ENCODE measurements around the gene PGM3. TPM values are rescaled to one million over a fixed set of nuclear protein-coding genes. Genes with fewer than 3 reads are reported as not detected.

The PGM3 gene
- total and polyA plus RNA-seq, 2 donors (not counting 1 experiment from before 2014, with no cell fraction given) = 6.9 to 24.5 TPM

DNA sequence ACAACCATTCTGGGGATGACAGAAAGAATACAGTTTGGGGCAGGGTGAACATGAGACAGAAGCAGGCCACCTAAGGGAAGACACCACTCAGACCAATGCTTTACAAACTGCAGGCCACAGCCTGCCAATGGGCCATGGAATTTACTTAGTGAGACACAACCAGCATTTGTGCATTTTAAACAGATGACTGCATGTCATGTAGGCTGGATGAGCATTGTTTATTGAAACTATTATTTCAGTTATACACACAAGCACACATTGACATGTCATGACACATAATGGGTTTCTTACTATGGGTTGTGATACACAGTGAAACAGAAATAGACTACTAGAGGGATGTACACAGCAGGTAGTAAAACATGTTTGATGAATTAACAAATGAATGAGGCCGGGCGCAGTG is 8.0 kb downstream of the PGM3 start:
- no peaks in the 10 kb centered on the region for H3K4me1 Mint-ChIP-seq
- H3K9me3 ChIP-seq (ENCODE audit: control extremely low read depth in 1 of 3, control insufficient read depth in 2 of 3, insufficient read depth in 1 of 3, low read length in 2 of 3) = no peaks in the 10 kb centered on the region
- ChIA-PET POLR2A (no interaction called here), CTCF (interaction anchor here (1.5 kb wide), 1 partner anchor 119 kb away, joined by 4 read pairs; no protein-coding TSS in a partner anchor)
- H3K9me3 Mint-ChIP-seq (ENCODE audit: insufficient read depth) = no peaks in the 10 kb centered on the region
- H3K36me3 ChIP-seq (replicated peaks in 1 of 2; ENCODE audit: control extremely low read depth in 1 of 2, control insufficient read depth in 1 of 2, extremely low read depth in 1 of 2, insufficient read depth in 2 of 2, low read length in 1 of 2) = peaks cover 14 to 52% of the 10 kb centered on the region in 2 experiments
- DNase-seq (no peak), ATAC-seq (ENCODE audit: low read depth) (no peak)
- TF ChIP-seq, protein P1, sequence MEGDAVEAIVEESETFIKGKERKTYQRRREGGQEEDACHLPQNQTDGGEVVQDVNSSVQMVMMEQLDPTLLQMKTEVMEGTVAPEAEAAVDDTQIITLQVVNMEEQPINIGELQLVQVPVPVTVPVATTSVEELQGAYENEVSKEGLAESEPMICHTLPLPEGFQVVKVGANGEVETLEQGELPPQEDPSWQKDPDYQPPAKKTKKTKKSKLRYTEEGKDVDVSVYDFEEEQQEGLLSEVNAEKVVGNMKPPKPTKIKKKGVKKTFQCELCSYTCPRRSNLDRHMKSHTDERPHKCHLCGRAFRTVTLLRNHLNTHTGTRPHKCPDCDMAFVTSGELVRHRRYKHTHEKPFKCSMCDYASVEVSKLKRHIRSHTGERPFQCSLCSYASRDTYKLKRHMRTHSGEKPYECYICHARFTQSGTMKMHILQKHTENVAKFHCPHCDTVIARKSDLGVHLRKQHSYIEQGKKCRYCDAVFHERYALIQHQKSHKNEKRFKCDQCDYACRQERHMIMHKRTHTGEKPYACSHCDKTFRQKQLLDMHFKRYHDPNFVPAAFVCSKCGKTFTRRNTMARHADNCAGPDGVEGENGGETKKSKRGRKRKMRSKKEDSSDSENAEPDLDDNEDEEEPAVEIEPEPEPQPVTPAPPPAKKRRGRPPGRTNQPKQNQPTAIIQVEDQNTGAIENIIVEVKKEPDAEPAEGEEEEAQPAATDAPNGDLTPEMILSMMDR (IDR thresholded peaks at IDR 0.05) = no peak
- TF ChIP-seq EZH2 (IDR thresholded peaks at IDR 0.05; ENCODE audit: borderline replicate concordance, insufficient read depth, low read depth, low read length, poor library complexity, severe bottlenecking) = no peak
- intact Hi-C loops (cut with micrococcal nuclease) = no loop called here
- H4K20me1 ChIP-seq (ENCODE audit: control insufficient read depth, insufficient read depth, low read length, poor library complexity, severe bottlenecking) = no peaks in the 10 kb centered on the region
- no peaks in the 10 kb centered on the region for H3K27me3 Mint-ChIP-seq
- no peaks in the 10 kb centered on the region for H3K4me1 ChIP-seq (ENCODE audit: control insufficient read depth in 2 of 2, insufficient read depth in 2 of 2, low read length in 2 of 2)
- no peak overlapping the region for H2AFZ ChIP-seq (ENCODE audit: insufficient read depth, low read depth, low read length, poor library complexity, severe bottlenecking)
- no peak overlapping the region for H3K4me3 Mint-ChIP-seq
- H3K4me2 ChIP-seq (replicated peaks; ENCODE audit: low read depth, low read length, poor library complexity, severe bottlenecking) = no peak overlapping the region
- H3K27ac ChIP-seq (ENCODE audit: low read length in 2 of 2) = no peak overlapping the region
- H3K27ac Mint-ChIP-seq = no peak overlapping the region
- H3K9ac ChIP-seq (ENCODE audit: low read length) = no peak overlapping the region
- no peaks in the 10 kb centered on the region for H3K79me2 ChIP-seq (ENCODE audit: control insufficient read depth, insufficient read depth, low read length)
- no peaks in the 10 kb centered on the region for H3K27me3 ChIP-seq (replicated peaks in 1 of 4; ENCODE audit: control extremely low read depth in 1 of 4, control insufficient read depth in 3 of 4, insufficient read depth in 4 of 4, low read length in 3 of 4)
- H3K4me3 ChIP-seq (ENCODE audit: control extremely low read depth in 1 of 5, extremely low read depth in 1 of 5, insufficient read depth in 1 of 5, low read depth in 2 of 5, low read length in 4 of 5) = no peak overlapping the region
- WGBS (ENCODE audit: insufficient coverage) = 96% methylated on average over 2 of the region's 2 CpGs

DNA sequence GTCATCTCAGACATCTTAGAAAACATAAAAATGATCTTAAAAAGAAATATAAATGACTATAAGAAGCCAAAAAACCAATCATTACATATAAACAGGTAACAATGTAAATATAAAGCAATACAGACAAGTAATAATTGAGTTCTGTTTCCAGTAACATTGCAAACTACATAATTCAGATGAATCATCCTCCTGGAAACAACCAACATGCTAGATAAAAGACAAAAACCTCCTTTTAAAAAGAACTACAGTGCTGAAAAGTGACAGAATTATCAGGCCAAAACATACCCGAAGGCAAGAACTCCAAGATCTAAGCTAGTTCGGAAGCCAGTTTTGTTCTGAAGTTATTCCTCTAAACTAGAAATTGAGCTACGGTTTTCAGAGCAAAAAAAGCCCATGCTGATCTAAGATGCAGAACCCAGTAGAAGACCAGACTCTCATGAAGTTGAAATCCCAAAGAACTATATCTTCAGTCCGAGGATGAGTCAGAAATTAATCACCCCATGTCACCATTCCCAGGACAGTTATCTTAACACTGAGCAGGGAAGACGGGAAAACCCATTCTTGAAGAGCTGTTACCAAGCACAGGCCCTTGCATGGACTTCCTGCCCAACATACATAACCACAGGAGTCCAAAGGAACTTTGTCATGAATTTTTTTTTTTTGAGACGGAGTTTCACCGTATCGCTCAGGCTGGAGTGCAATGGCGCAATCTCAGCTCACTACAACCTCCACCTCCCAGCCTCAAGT is 9.8 kb downstream of the PGM3 start:
- Histone ChIP-seq H3K36me3 (replicated peaks in 1 of 2; ENCODE audit: control extremely low read depth in 1 of 2, control insufficient read depth in 1 of 2, extremely low read depth in 1 of 2, insufficient read depth in 2 of 2, low read length in 1 of 2) (peaks cover 12 to 61% of the 10 kb centered on the region in 2 experiments), H3K4me2 (replicated peaks; ENCODE audit: low read depth, low read length, poor library complexity, severe bottlenecking) (no peak overlapping the region), H2AFZ (ENCODE audit: insufficient read depth, low read depth, low read length, poor library complexity, severe bottlenecking) (no peak overlapping the region), H3K4me3 (ENCODE audit: control extremely low read depth in 1 of 5, extremely low read depth in 1 of 5, insufficient read depth in 1 of 5, low read depth in 2 of 5, low read length in 4 of 5) (no peak overlapping the region), H3K27ac (ENCODE audit: low read length in 2 of 2) (no peak overlapping the region), H3K4me1 (ENCODE audit: control insufficient read depth in 2 of 2, insufficient read depth in 2 of 2, low read length in 2 of 2) (no peaks in the 10 kb centered on the region), H3K27me3 (replicated peaks in 1 of 4; ENCODE audit: control extremely low read depth in 1 of 4, control insufficient read depth in 3 of 4, insufficient read depth in 4 of 4, low read length in 3 of 4) (no peaks in the 10 kb centered on the region), H3K79me2 (ENCODE audit: control insufficient read depth, insufficient read depth, low read length) (no peaks in the 10 kb centered on the region), H3K9ac (ENCODE audit: low read length) (no peak overlapping the region), H3K9me3 (ENCODE audit: control extremely low read depth in 1 of 3, control insufficient read depth in 2 of 3, insufficient read depth in 1 of 3, low read length in 2 of 3) (no peaks in the 10 kb centered on the region), H4K20me1 (ENCODE audit: control insufficient read depth, insufficient read depth, low read length, poor library complexity, severe bottlenecking) (no peaks in the 10 kb centered on the region)
- ChIA-PET POLR2A (no interaction called here), CTCF (interaction anchor here (0.6 to 1.5 kb wide), 3 partner anchors 53 to 117 kb away, joined by 3 to 4 read pairs (median 4); partner anchors contain the start of gene DOP1A)
- no peak overlapping the region for H3K27ac Mint-ChIP-seq
- DNase-seq = no peak
- no peaks in the 10 kb centered on the region for H3K9me3 Mint-ChIP-seq (ENCODE audit: insufficient read depth)
- H3K4me3 Mint-ChIP-seq = no peak overlapping the region
- H3K27me3 Mint-ChIP-seq = no peaks in the 10 kb centered on the region
- H3K4me1 Mint-ChIP-seq = no peaks in the 10 kb centered on the region
- intact Hi-C loops (cut with micrococcal nuclease) = no loop called here
- WGBS (ENCODE audit: insufficient coverage) = 84% methylated on average over 7 of the region's 9 CpGs
- no peak for TF ChIP-seq EZH2 (IDR thresholded peaks at IDR 0.05; ENCODE audit: borderline replicate concordance, insufficient read depth, low read depth, low read length, poor library complexity, severe bottlenecking)
- TF ChIP-seq, protein P1 (IDR thresholded peaks at IDR 0.05) = no peak
- ATAC-seq (ENCODE audit: low read depth) = no peak
